HCT116 (cell line): Measurements from ENCODE around the gene EGR4. TPM values are rescaled to one million over a fixed set of nuclear protein-coding genes. Genes with fewer than 3 reads are reported as not detected.
"Not testable (repeated sequence)": the region's sequence is repeated elsewhere in the genome, so short reads cannot be mapped to it uniquely, and the experiment has no call there.

Experiments used
- ATAC-seq: fragments of 200-7000 bp; cut with Tn5 transposase; 2 replicates; pipeline ENCODE4 v1.9.1; 2020; ENCODE audit warnings: mild to moderate bottlenecking, moderate library complexity
- BruUV-seq: library from RNA; stranded (reverse); fragments of 400-500 nt; replicated peaks from 2 replicates; lab custom pipeline; 2021; lab: Mats Ljungman, UMichigan
- CTCF ChIA-PET: fragments of 300-600 bp; sonication (Branson Sonifier 250); formaldehyde crosslinking; loops from one replicate; lab custom pipeline; 2021; ENCODE audit warnings: antibody characterized with exemption; lab: Charles Lee
- POLR2A ChIA-PET: fragments of 300-600, 350-600 bp; sonication (Branson Sonifier 250); formaldehyde crosslinking; loops from one replicate; lab custom pipeline; 2021; ENCODE audit warnings: antibody characterized with exemption; lab: Charles Lee
- RAD21 ChIA-PET, 2 experiments: fragments of 300-600 bp; sonication (Branson Sonifier 250); formaldehyde crosslinking; loops; one replicate each; lab custom pipeline; 2023; ENCODE audit warnings: low total read pairs in 2 of 2; ENCODE audit not compliant: uncharacterized antibody in 2 of 2, unreplicated experiment in 2 of 2, low non-redundant PET in 1 of 2; lab: Charles Lee
- DNase-seq: peaks from one replicate; pipeline ENCODE4 v3.0.0-alpha.2; 2010; ENCODE audit warnings: low read depth, low spot score
- H2AFZ ChIP-seq: fragments of 200-600 bp; shearing (Covaris generic), sonication (generic); 2 replicates; pipeline ENCODE4 v1.6.1; 2017; ENCODE audit warnings: low read depth, mixed run types, mixed read lengths, antibody characterized with exemption, low read length; ENCODE audit not compliant: poor library complexity, severe bottlenecking
- H3K27ac ChIP-seq: 2 replicates; pipeline ENCODE4 v1.5.1; 2012; ENCODE audit warnings: low read depth, low read length
- H3K27me3 ChIP-seq: fragments of 200-600 bp; sonication (generic); 2 replicates; pipeline ENCODE4 v1.6.1; 2016; ENCODE audit warnings: mixed run types, low read length, mixed read lengths; ENCODE audit not compliant: insufficient read depth
- H3K36me3 ChIP-seq, 2 experiments: fragments of 200-500 bp in 1 of 2; fragments of 200-600 bp in 1 of 2; sonication (Bioruptor generic) in 1 of 2; sonication (generic) in 1 of 2; 2 replicates each; pipeline versions ENCODE4 v1.5.1 to v1.6.1; 2014 to 2016; ENCODE audit warnings: low read length in 2 of 2, inconsistent platforms in 1 of 2, mixed read lengths in 1 of 2, mixed run types in 1 of 2; ENCODE audit not compliant: insufficient read depth in 2 of 2, control insufficient read depth in 1 of 2
- H3K4me1 ChIP-seq, 2 experiments: fragments of 200-600 bp in 1 of 2; sonication (generic) in 1 of 2; 2 replicates each; pipeline versions ENCODE4 v1.5.1 to v1.6.1; 2012 to 2017; ENCODE audit warnings: low read length in 2 of 2, inconsistent platforms in 1 of 2, mild to moderate bottlenecking in 1 of 2, mixed read lengths in 1 of 2, mixed run types in 1 of 2, moderate library complexity in 1 of 2; ENCODE audit not compliant: insufficient read depth in 2 of 2, control insufficient read depth in 1 of 2
- H3K4me2 ChIP-seq: fragments of 200-600 bp; sonication (generic); 2 replicates; pipeline ENCODE4 v1.6.1; 2017; ENCODE audit warnings: mixed run types, low read length, mixed read lengths
- H3K4me3 ChIP-seq, 2 experiments: fragments of 200-600 bp in 1 of 2; sonication (generic) in 1 of 2; replicated peaks in 1 of 2; 2 replicates each; pipeline ENCODE4 v1.5.1; 2011 to 2016; ENCODE audit warnings: low read length in 2 of 2, control low read depth in 1 of 2, low read depth in 1 of 2, mild to moderate bottlenecking in 1 of 2, mixed read lengths in 1 of 2, mixed run types in 1 of 2
- H3K79me2 ChIP-seq: fragments of 200-600 bp; sonication (generic); 2 replicates; pipeline ENCODE4 v1.6.1; 2017; ENCODE audit warnings: mild to moderate bottlenecking, mixed run types, low read length, moderate library complexity, mixed read lengths; ENCODE audit not compliant: insufficient read depth
- H3K9ac ChIP-seq: fragments of 200-600 bp; sonication (generic); 2 replicates; pipeline ENCODE4 v1.6.1; 2016; ENCODE audit warnings: low read length, mixed read lengths
- H3K9me2 ChIP-seq: fragments of 200-600 bp; sonication (generic), shearing (Covaris generic); 2 replicates; pipeline ENCODE4 v1.6.1; 2017; ENCODE audit warnings: mixed run types, mild to moderate bottlenecking, moderate library complexity; ENCODE audit not compliant: insufficient read depth
- H3K9me3 ChIP-seq, 2 experiments: fragments of 200-500 bp in 1 of 2; fragments of 200-600 bp in 1 of 2; sonication (Bioruptor generic) in 1 of 2; sonication (generic) in 1 of 2; 2 replicates each; pipeline ENCODE4 v1.6.1; 2014 to 2017; ENCODE audit warnings: low read length in 2 of 2, mixed read lengths in 2 of 2, inconsistent platforms in 1 of 2, low read depth in 1 of 2, mild to moderate bottlenecking in 1 of 2, mixed run types in 1 of 2, moderate library complexity in 1 of 2; ENCODE audit not compliant: control insufficient read depth in 1 of 2, insufficient read depth in 1 of 2
- H4K20me1 ChIP-seq: fragments of 200-600 bp; sonication (generic), shearing (Covaris generic); 2 replicates; pipeline ENCODE4 v1.6.1; 2017; ENCODE audit warnings: mixed run types, mild to moderate bottlenecking, moderate library complexity; ENCODE audit not compliant: insufficient read depth
- FOSL1 ChIP-seq: IDR thresholded peaks from 2 replicates; pipeline ENCODE4 v1.6.1; 2012; ENCODE audit warnings: low read depth
- POLR2A ChIP-seq: IDR thresholded peaks from 2 replicates; pipeline ENCODE4 v1.7.0; 2011; ENCODE audit warnings: borderline replicate concordance; ENCODE audit not compliant: insufficient read depth, insufficient read length; ENCODE audit errors: extremely low read depth
- RAD21 ChIP-seq: IDR thresholded peaks from 2 replicates; pipeline ENCODE4 v1.6.1; 2012; ENCODE audit warnings: low read depth, mild to moderate bottlenecking
- REST ChIP-seq: IDR thresholded peaks from 2 replicates; pipeline ENCODE4 v1.6.1; 2012; ENCODE audit warnings: low read depth
- YY1 ChIP-seq: IDR thresholded peaks from 2 replicates; pipeline ENCODE4 v1.6.1; 2011; ENCODE audit warnings: low read length, low read depth, moderate library complexity, mild to moderate bottlenecking; ENCODE audit not compliant: insufficient replicate concordance; ENCODE audit errors: extremely low read depth
- intact Hi-C: fragments of 100-400 bp; cut with micrococcal nuclease; formaldehyde crosslinking; loops from 2 replicates; pipeline ENCODE4 v1.10.0; 2022
- total RNA-seq: library from RNA; stranded (reverse); gene quantifications from one replicate; pipeline ENCODE4 v1.2.1, GENCODE V29; 2021; ENCODE audit not compliant: unreplicated experiment

EGR4 gene
- total RNA-seq, 1 experiment from 2014 or later, result 0.37 TPM

- Histone ChIP-seq H3K36me3 (peaks cover 16 to 24% of the 10 kb centered on the region in 2 experiments; a peak in 3 of 4 replicates), H3K4me2 (no peak overlapping the region), H3K9me2 (no peaks in the 10 kb centered on the region), H3K27ac (no peak overlapping the region), H4K20me1 (no peaks in the 10 kb centered on the region), H3K27me3 (no peaks in the 10 kb centered on the region), H3K79me2 (peaks cover 30% of the 10 kb centered on the region), H2AFZ (no peak overlapping the region), H3K9ac (no peak overlapping the region), H3K9me3 (no peaks in the 10 kb centered on the region), H3K4me1 (peaks cover 8 to 21% of the 10 kb centered on the region in 2 experiments), H3K4me3 (no peak overlapping the region)
- no TSS peak for BruUV-seq
- intact Hi-C loops, result no loop called here
- DNase-seq, result no peak
- POLR2A ChIA-PET, result interaction anchor here (1.2 to 1.3 kb wide), 2 partner anchors 10 to 26 kb away, joined by 3 read pairs; no protein-coding TSS in a partner anchor
- TF ChIP-seq YY1 (no peak), RAD21 (no peak), POLR2A (no peak), REST (no peak), FOSL1 (no peak)
- ATAC-seq, result no peak
- CTCF ChIA-PET, result no interaction called here
- RAD21 ChIA-PET, result no interaction called here
These were observed 29.6 kb downstream of the EGR4 start for GRCh38 chr2:73263540-73264331.

GRCh38 chr2:73262691-73263429 lies 30.5 kb downstream of the EGR4 start:
- intact Hi-C loops, result not testable (repeated sequence)

More at GRCh38 chr2:73262691-73263429, 30.5 kb downstream of the EGR4 start:
- H3K4me2 ChIP-seq, H3K9me2 ChIP-seq, H3K9ac ChIP-seq, ATAC-seq, H4K20me1 ChIP-seq, H3K9me3 ChIP-seq, H3K27ac ChIP-seq, H2AFZ ChIP-seq, H3K4me3 ChIP-seq, CTCF ChIA-PET, H3K27me3 ChIP-seq, BruUV-seq, RAD21 ChIA-PET, DNase-seq: not testable (repeated sequence)
- H3K36me3 ChIP-seq, result peaks cover 16 to 24% of the 10 kb centered on the region in 2 experiments; a peak in 3 of 4 replicates
- POLR2A ChIA-PET, result interaction anchor here (1.2 to 1.3 kb wide), 2 partner anchors 9 to 25 kb away, joined by 3 read pairs; no protein-coding TSS in a partner anchor
- H3K79me2 ChIP-seq, result peaks cover 22% of the 10 kb centered on the region
- H3K4me1 ChIP-seq, result peaks cover 4 to 12% of the 10 kb centered on the region in 2 experiments; a peak in 3 of 4 replicates
